Kasumi-1 (cell line): ENCODE measurements around the gene SMG1.
"Not testable (repeated sequence)": the region's sequence is repeated elsewhere in the genome, so short reads cannot be mapped to it uniquely, and the experiment has no call there.

Experiments used
- DNase-seq, 2 experiments: peaks; one replicate each; lab custom pipeline; 2025; lab: John Stamatoyannopoulos, UW

The SMG1 gene

DNA sequence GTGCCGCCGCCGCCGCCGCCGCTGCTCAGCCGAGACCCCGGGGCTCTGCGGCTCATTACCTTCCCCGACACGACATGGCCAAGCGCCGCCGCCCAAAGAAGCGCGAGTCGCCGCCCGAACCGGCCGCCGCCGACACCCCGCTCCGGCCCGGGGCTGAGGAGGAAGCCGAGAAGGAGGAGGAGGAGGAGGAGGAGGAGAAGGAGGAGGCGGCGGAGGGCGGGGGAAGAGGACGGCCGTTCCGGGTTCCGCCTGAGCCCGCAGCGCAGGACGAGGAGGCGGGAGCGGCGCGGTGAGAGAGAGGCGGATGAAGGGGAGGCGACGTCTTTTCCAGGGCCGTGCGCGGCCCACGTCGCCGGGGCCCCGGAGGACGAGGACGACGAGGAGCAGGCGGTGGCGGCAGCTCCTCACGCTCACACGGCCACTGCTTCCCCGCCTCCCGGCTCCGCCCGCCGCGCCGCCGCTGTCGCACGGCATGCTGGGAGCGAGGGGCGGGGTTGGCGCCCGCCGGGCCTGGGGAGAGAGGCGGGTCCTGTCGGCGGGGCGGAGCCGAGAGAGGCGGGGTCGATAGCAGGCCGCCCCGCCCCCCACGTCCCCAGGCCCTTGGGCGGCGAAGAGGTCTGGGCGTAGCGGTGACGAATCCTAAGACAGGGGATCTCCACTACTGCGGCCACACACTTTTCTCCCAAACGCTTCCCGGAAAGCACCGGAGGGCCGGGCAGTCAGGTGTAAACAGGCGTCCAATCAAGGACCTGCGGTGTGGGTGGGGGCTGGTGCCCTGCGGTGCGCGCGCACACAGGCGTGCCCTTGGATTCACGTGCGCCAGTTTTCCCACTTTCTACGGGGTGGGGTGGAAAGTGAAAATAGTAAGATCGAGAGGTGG, at the start of gene SMG1:
TSS of gene SMG1 (minus strand) at position 423 of the 880 bp plus-strand sequence. CDS start at position 56, 367 bp downstream.
- peak; percentile 27 to 74 for DNase-seq

DNA sequence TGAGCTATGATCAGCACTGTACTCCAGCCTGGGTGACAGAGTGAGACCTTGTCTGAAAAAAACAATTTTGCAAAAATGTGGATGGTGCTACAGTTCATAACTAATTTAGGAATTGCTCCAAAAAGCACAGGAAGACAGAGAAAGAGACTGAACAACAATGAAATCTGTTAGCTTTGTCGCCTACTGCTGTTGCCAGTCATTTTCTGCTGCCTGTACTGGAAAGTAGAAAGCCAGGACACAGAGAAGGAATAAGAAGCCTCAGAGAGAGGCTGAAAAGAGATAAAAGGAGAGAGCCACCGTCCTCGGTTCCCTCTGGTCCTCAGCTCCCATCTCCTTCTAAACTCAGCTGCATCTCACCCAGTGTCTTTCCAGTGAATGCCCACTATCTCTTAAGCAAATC, 48.9 kb upstream of the SMG1 start:
- DNase-seq = no peak

DNA sequence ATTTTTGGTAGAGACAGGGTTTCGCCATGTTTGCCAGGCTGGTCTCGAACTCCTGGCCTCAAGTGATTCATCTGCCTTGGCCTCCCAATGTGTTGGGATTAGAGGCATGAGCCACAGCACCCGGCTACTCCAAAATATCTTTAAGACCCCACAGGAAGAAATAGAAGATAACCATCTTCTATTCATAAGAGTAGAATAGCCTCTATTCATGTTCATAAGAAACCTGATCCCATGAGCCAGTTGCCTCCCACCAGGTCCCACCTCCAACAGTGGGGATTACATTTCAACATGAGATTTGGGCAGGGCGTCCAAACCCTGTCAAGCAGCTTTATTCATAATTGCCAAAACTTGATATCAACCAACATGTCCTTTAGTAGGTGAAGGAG, 43.6 kb upstream of the SMG1 start:
- DNase-seq = no peak

DNA sequence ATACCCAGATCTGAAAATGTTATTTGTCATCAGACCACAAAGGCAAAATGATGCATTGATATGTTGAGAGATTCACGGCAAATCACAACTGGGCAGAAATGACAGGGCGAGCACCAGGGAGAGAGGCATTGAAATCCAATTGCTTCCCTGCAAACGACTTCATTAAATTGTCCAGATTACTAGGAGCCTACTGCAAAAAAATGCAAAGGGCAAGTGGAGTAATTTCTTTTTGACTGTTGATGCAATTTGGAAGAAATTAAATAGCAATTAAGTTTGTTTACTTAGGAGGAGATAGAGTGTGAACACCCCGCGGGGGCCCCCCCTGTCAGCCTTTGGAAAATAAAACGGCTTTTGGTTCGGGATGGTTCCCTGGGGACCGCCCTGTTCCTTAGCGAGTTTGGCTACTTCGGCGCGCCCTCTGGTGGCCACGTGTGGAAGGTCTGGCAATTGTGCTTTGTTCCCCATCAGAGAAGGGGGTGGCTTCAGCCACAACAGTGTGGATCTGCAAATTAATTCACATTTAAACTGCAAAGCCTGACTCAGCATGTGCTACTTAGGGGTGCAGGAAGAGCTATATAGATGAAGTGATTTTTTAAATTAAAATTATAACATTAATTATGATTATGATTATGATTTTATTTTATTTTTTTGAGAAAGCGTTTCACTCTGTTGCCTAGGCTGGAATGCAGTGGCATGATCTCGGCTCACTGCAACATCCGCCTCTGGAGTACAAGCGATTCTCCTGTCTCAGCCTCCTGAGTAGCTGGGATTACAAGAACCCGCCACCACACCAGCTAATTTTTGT, 43.0 kb upstream of the SMG1 start:
- DNase-seq = peak; percentile 22 to 44

DNA sequence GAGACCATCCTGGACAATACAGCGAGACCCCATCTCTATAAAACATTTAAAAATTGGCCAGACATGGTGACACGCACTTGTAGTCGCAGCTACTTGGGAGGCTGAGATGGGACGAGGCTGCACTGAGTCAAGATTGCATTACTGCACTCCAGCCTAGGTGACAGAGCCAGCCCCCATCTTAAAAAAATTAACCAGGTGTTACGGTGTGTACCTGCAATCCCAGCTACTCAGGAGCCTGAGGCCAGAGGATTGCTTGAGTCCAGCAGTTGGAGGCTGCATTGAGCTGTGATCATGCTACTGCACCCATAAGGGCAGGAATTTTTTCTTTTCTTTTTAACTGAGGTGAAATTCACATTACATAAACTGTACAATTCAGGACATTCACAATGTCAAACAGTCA, 40.6 kb upstream of the SMG1 start:
- DNase-seq = no peak

DNA sequence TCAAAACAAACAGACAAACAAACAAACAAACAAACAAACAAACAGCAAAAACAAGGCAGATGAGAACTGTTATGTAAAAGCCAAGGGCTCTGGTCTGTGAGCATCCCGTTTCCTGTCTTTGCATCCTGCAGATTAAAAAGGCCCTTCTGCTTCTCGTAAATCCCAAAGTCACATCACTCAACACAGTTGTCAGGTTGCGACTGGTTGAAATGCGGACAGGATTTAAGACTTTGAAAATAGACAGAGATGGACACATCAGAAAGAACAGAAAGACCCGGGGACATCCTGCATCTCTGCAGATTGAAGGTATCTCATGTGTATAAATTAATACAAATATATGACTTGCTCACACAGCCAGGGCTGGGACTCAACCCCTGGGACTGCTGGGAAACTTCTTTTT, 39.3 kb upstream of the SMG1 start:
- no peak for DNase-seq

DNA sequence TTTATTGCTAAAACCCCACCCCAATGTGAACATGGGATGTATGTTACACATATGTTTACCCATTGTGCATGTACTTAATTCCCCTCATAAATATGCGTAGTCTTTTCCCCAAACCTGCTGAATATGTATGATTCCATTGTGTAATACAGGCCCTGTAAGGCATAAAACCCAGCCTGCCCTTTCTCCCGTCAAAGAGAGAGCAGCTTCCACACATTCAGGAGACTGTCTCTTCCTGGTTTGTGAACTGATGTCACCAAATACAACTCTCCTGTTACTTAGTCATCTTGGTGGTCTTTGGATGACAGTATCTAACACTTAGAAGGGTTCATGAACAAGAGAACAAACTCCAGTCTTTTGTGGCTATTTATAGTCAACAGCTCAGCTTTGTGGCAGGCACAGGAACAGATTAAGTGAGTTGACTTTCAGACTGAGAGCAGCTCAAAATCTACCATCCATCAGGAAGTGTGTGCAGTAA, 32.9 kb upstream of the SMG1 start:
- DNase-seq = no peak

DNA sequence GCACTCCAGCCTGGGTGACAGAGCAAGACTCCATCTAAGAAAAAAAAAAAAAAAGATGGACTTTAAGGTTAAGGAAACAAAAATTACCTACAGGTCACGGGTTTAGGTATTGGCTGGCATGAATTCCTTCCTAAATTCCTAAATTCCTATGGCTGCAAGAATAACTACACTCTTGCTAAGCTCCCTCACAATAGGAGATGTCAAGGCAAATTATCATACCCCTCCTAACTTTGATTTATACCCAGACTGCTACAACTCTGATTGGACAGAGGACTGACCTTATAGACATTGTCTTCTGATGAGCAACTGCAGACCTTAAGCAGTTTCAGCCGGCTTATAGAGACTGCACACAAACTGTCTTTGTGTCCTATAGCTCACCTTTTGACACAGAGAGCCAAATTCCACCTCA, 32.4 kb upstream of the SMG1 start:
- no peak for DNase-seq

DNA sequence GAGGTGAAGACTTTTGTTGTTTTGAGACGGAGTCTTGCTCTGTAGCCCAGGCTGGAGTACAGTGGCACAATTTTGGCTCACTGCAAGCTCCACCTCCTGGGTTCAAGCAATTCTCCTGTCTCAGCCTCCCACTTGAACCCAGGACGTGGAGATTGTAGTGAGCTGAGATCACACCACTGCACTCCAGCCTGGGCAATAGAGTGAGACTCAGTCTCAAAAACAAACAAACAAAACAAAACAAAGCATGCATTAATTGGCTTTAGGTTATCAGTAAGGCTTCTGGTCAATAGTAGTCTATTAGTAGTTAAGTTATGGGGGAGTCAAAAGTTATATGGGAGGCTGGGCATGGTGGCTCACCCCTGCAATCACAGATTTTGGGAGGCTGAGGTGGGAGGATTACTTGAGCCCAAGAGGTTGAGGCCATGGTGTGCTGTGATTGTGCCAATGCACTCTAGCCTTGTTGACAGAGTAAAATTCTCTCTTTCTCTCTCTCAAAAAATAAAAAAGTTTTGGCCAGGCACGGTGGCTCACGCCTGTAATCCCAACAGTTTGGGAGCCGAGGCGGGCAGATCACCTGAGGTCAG, 30.5 kb upstream of the SMG1 start:
- DNase-seq = not testable (repeated sequence)

DNA sequence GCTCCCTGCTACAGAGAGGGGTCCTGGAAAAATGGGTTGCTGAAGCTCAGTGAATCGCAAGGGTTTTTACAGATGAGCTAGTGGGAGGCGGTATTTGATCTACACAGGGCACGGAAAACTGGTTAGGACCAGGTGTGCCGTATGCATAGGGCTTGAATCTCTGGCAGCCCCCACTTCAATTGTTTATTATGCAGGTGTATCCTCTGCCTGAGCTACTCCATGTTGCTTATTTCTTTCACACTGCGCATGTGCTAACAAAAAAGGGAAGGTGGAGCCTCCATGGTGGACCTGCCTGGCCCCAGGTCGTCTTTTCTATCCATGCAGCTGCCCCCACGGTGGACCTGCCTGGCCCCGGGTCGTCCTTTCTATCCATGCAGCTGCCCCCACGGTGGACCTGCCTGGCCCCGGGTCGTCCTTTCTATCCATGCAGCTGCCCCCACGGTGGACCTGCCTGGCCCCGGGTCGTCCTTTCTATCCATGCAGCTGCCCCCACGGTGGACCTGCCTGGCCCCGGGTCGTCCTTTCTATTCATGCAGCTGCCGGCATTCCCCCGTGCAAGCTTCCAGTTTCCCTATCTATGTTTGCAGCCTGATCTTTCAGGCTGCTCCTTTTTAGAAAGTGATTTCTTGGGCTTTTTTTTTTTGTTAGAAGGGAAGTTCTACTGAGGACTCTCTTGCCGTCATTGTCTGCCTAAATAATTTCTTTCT, 29.8 kb upstream of the SMG1 start:
- not testable (repeated sequence) for DNase-seq

DNA sequence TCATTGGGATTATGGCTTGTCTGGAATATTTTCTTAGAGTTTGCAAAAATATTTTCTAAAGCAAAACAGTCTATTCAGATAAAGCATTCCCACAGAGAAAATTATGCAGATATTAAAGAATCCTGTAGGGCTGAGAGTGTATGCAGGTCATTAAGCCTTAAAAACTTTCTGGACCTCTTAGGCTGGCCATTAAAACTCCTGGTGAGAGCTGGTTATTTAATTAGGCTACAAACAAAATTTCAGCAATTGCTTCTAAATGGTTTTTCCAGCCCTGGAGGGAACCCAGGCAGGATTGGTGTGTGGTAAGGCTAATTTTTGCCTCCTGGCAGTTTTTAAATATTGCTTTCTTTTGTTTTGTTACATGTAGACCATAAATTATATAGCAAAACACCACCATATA, 27.3 kb upstream of the SMG1 start:
- no peak for DNase-seq

DNA sequence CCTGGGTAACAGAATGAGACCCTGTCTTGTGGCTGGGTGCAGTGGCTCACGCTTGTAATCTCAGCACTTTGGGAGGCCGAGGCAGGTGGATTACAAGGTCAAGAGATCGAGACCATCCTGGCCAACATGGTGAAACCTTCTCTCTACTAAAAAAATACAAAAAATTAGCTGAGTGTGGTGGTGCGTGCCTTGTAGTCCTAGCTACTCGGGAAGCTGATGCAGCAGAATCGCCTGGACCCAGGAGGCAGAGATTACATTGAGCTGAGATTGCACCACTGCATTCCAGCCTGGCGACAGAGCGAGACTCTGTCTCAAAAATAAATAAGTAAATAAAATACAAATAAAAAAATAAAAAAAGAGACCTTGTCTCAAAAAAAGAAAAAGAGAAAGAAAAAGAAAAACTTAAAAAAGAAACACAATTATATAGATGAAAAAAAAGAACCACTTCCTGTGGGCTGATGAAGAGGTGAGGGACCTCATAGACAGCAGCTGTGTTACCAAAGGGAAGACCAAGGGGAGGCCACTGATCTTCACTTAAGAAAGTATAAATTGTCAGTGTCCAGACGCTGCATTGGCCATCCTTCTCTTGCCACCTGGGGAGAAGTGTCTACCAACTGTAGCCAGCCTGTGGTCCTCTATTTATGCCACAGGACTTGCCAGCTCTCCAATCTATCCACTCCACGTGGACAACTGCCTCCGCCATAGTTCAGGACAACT, 24.4 kb upstream of the SMG1 start:
- no peak for DNase-seq

DNA sequence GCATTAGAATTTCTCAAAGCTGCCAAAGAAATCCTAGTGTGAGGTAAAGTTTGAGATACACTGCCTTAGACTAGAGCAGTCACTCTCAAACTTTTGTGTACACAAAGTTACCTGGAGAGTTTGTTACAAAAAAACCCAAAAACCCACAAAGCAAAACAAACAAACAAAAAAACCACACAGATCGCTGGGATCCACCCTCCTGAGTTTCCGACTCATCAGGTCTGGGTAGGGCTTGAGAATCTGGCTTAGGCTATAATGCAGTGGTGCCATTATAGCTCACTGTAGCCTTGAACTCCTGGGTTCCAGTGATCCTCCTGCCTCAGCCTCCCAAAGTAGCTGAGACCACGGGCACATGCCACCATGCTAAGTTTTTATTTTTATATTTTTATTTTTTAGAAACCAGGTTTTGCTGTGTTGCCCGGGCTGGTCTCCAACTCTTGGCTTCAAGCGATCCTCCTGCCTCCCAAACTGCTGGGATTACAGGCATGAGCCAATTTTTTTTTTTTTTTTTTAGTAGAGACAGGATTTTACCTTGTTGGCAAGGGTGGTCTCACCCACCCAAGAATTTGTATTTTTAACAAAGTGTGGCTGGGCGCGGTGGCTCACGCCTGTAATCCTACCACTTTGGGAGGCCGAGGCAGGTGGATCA, 22.3 kb upstream of the SMG1 start:
- DNase-seq = no peak

DNA sequence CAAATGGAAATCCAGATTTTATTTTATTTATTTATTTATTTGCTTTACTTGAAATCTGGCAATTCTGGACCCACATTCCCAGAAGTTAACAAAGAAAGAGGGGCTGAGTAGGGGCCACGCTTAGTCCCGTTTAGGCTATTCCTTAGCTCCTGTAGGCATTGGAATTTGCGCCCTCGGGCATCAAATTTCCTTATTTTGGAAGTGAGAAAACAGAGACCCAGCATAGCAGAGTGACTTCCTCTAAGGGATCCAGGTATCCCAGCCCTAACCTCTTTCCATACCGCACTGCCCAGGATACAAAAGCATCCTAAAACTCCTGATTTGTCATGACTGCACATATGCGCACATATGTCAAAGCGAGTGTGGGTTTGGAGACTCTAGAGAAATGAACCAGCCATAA, 19.0 kb upstream of the SMG1 start:
- no peak for DNase-seq

DNA sequence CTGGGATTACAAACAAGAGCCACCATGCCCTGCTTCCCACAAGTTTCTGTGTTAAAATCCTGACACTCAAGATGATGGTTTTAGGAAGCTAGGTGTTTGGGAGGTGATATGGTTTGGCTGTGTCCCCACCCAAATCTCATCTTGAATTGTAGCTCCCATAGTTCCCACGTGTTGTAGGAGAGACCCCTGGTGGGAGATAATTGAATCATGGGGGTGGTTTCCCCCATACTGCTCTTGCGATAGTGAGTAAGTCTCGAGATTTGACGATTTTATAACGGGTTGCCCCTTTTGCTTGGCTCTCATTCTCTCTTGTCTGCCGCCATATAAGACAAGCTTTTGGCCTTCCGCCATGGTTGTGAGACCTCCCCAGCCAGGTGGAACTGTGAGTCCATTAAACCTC, 17.2 kb upstream of the SMG1 start:
- no peak for DNase-seq

DNA sequence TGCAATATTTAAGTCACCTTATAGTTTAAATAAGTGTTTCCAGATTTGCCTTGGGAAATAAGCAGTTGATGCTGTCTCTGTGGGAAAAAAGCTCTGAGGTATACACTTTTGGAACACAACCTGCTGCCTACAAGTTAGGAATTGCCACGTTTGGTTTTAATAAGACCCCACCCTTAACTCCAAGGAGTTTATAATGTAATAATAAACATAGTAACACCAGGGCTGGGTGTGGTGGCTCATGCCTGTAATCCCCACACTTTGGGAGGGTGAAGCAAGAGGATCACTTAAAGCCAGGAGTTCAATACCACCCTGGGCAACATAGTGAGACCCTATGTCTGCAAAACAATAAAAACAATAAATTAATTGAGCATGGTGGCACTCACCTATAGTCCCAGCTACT, 15.9 kb upstream of the SMG1 start:
- no peak for DNase-seq

DNA sequence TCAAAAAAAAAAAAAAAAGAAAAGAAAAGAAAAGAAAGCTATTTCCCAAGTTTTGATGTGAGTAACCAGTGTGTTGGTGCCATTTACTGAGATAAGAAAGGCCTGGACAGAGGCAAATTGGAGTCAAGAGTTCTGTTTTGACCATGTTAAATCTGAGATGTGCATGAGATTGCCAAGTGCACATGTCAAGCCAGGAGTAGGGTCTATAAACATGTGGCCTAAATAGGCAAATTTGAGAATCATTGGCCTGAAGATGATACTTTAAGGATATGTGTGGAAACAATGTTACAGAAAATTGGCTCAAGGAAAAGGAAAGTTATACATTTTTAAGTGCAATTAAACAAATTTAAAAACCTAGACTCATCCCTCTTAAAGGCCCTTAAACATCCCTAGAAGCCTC, 15.3 kb upstream of the SMG1 start:
- no peak for DNase-seq

DNA sequence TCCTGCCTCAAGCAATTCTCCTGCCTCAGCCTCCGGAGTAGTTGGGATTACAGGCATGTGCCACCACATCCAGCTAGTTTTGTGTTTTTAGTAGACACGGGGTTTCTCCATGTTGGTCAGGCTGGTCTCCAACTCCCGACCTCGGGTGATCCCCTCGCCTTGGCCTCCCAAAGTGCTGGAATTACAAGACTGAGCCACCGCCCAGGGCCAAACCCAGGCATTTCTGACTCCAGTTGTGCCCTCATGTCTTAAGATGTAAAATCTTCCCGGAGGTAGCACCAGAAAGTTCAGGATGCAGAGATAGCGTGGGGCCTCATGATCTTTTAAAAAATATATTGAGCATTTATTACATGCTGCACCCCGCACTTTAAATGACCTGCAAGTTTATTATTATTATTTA, 12.8 kb upstream of the SMG1 start:
- DNase-seq = no peak

DNA sequence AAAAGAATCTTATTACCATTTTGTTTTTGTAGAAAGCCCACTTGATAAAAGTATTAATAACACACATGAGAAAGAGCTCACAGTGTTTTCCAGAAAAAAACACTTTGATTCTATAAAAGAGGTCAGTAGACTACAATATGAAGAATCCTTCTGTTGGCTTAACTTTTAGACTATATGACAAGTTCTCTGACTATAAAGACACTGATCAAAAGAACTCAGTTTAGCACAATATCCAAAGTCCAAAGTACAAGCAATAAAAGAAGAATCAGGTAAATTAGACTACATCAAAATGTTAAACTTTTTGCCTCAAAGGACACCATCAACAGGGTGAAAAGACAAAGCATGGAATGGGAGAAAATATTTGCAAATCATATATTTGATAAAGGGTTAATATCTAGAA, 11.2 kb upstream of the SMG1 start:
- no peak for DNase-seq

DNA sequence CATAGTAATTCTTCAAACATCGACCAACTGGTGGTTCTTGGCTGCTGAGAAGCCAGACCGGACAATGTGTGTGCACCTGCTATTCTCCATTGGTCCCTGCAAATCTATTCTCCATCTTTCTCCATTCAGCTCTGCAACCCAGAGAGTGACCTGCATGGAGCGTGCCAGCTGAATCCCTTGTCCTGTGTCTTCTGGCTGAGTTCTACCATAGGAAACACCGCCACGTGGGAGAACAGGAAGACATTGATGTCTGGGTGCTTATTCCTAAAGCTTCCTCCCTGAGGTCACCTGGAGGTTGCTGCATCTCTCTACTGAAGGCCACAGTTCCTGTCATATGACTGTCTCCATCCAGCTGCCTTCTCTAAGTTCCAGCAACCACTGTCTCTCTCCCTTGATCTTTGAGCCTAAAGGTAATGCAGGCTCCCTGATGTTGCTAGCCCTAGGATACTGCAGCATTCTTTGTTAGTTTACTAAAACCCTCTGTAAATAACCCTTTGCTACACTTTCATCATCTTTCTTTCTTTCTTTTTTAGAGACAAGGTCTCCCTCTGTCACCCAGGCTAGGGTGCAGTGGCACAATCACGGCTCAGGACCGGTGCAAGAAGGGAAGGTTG, 10.6 kb upstream of the SMG1 start:
- DNase-seq = no peak

DNA sequence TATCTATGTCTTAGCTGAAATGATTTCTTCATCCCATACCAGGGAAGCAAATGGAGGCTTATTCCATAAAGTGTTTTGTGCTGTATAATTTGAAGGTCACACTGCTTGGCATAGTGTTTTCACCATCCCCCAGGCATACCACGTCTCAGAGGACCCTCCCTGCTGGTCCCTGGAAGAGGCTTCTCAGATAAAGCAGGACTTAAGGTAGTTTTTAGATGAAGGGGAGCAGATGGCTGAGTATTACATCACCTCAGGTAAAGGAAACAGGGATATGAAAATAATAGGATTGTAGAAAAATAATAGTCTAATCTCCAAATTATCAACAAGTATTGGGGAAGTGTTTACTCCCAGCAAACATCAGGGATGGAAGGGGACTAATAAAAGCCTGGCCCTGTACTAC, 7.3 kb upstream of the SMG1 start:
- no peak for DNase-seq
